K562 (cell line): Measurements from ENCODE around the gene ING2. TPM values are rescaled to one million over a fixed set of nuclear protein-coding genes. Genes with fewer than 3 reads are reported as not detected.

Experiments used
- ATAC-seq: fragments of 200-7000 bp; cut with Tn5 transposase; 3 replicates; pipeline ENCODE4 v1.9.1; 2020; ENCODE audit warnings: moderate library complexity
- BruUV-seq: library from RNA; stranded (reverse); fragments of 400-500 nt; replicated peaks from 2 replicates; lab custom pipeline; 2021; lab: Mats Ljungman, UMichigan
- CTCF ChIA-PET: fragments of 300-600 bp; formaldehyde crosslinking; extraction: SDS; loops from one replicate; lab custom pipeline; 2021; ENCODE audit warnings: low intra/inter-chr PET ratio; lab: Yijun Ruan, JAX
- POLR2A ChIA-PET: fragments of 300-600, 350-650 bp; sonication (Branson Sonifier 250); formaldehyde crosslinking; extraction: SDS; loops from one replicate; lab custom pipeline; 2021; ENCODE audit warnings: antibody characterized with exemption, inconsistent platforms; lab: Yijun Ruan, JAX
- DNase-seq, 4 experiments: peaks; one replicate each; pipeline versions ENCODE4 v3.0.0 to v3.0.0-alpha.2; 2011 to 2018; ENCODE audit warnings: low spot score in 3 of 4, mixed read lengths in 3 of 4; ENCODE audit errors: extremely low read depth in 1 of 4
- FAIRE-seq: peaks from 2 replicates; lab custom pipeline; 2011; peaks lifted over from hg19 to GRCh38; lab: Jason Lieb, UNC
- H2AFZ ChIP-seq: 2 replicates; pipeline ENCODE4 v1.6.0; 2011; ENCODE audit warnings: low read depth, low read length, control low read depth, inconsistent platforms
- H3K27ac ChIP-seq: fragments of 200-600 bp; 3 replicates; pipeline ENCODE4 v1.8.0; 2011; ENCODE audit warnings: low read depth, mild to moderate bottlenecking, control low read depth, inconsistent platforms, low read length, moderate library complexity, mixed read lengths; ENCODE audit errors: extremely low read depth
- H3K27me3 ChIP-seq, 2 experiments: fragments of 300-600 bp in 1 of 2; 2 replicates in 1 of 2; 3 replicates in 1 of 2; pipeline versions ENCODE4 v1.6.0 to v1.8.0; 2011; ENCODE audit warnings: inconsistent platforms in 2 of 2, low read length in 2 of 2, mild to moderate bottlenecking in 1 of 2, mixed read lengths in 1 of 2, moderate library complexity in 1 of 2; ENCODE audit not compliant: control insufficient read depth in 2 of 2, insufficient read depth in 2 of 2
- H3K36me3 ChIP-seq: fragments of 300-600 bp; 3 replicates; pipeline ENCODE4 v1.8.0; 2011; ENCODE audit warnings: mild to moderate bottlenecking, low read length, inconsistent platforms; ENCODE audit not compliant: control insufficient read depth, insufficient read depth
- H3K4me1 ChIP-seq, 2 experiments: fragments of 200-600 bp in 1 of 2; replicated peaks in 1 of 2; 2 replicates in 1 of 2; 3 replicates in 1 of 2; pipeline versions ENCODE4 v1.5.1 to v1.8.0; 2011; ENCODE audit warnings: inconsistent platforms in 2 of 2, low read length in 2 of 2, mild to moderate bottlenecking in 1 of 2, mixed read lengths in 1 of 2, moderate library complexity in 1 of 2; ENCODE audit not compliant: control insufficient read depth in 2 of 2, insufficient read depth in 2 of 2
- H3K4me2 ChIP-seq: 2 replicates; pipeline ENCODE4 v1.6.1; 2011; ENCODE audit warnings: low read length, control low read depth, inconsistent platforms, mixed read lengths; ENCODE audit not compliant: insufficient read depth
- H3K4me3 ChIP-seq: fragments of 200-600 bp; sonication (generic), shearing (Covaris generic); 2 replicates; pipeline ENCODE4 v1.5.1; 2016; ENCODE audit warnings: control low read depth, inconsistent platforms
- H3K79me2 ChIP-seq: fragments of 200-600 bp; 3 replicates; pipeline ENCODE4 v1.8.0; 2011; ENCODE audit warnings: low read length, inconsistent platforms; ENCODE audit not compliant: control insufficient read depth, insufficient read depth
- H3K9ac ChIP-seq, 2 experiments: 2 replicates each; pipeline versions ENCODE4 v1.6.0 to v1.6.1; 2011; ENCODE audit warnings: low read depth in 2 of 2, low read length in 2 of 2, control low read depth in 1 of 2, inconsistent platforms in 1 of 2, mild to moderate bottlenecking in 1 of 2, mixed read lengths in 1 of 2; ENCODE audit not compliant: insufficient read depth in 1 of 2
- H3K9me1 ChIP-seq: one replicate; pipeline ENCODE4 v1.6.0; 2011; ENCODE audit warnings: inconsistent platforms, mild to moderate bottlenecking, low read length, moderate library complexity; ENCODE audit not compliant: control insufficient read depth, insufficient read depth
- H3K9me3 ChIP-seq: replicated peaks from 2 replicates; pipeline ENCODE4 v1.5.1; 2011; ENCODE audit warnings: low read depth, low read length, inconsistent platforms; ENCODE audit not compliant: control insufficient read depth, insufficient read depth
- H4K20me1 ChIP-seq: replicated peaks from 2 replicates; pipeline ENCODE4 v1.6.1; 2011; ENCODE audit warnings: low read length, inconsistent platforms, mixed read lengths; ENCODE audit not compliant: control insufficient read depth, insufficient read depth
- MEIS2 ChIP-seq: fragments of 450-650 bp; IDR thresholded peaks from 2 replicates; pipeline ENCODE4 v1.6.1; 2014; ENCODE audit warnings: mild to moderate bottlenecking; ENCODE audit not compliant: partially characterized antibody
- PBX2 ChIP-seq, 2 experiments: IDR thresholded peaks in 1 of 2; conservative IDR thresholded peaks in 1 of 2; 2 replicates each; pipeline ENCODE4 v1.6.1; 2016; ENCODE audit warnings: low read depth in 2 of 2, mild to moderate bottlenecking in 1 of 2, missing compliant biosample characterization in 1 of 2, missing genetic modification characterization in 1 of 2, moderate library complexity in 1 of 2
- WGBS: fragments of 100-300 bp; shearing (Covaris generic); methylation state at CpG from one replicate; pipeline ENCODE4 v1.1.6; 2016; ENCODE audit warnings: low coverage, mixed read lengths; ENCODE audit not compliant: insufficient coverage; ENCODE audit errors: missing lambda C conversion rate; 5-methylcytosine and 5-hydroxymethylcytosine counted together
- in situ Hi-C: fragments of 300-500 bp; cut with MboI; formaldehyde crosslinking; loops from 4 replicates; pipeline ENCODE4 v1.15.0; 2018; ENCODE audit warnings: inconsistent platforms, mixed read lengths
- intact Hi-C: fragments of 100-400 bp; cut with micrococcal nuclease; formaldehyde crosslinking; loops from 2 replicates; pipeline ENCODE4 v1.14.2; 2022
- polyA plus RNA-seq, 8 experiments: library from polyadenylated mRNA; depleted of rRNA in 4 of 8; stranded (reverse) in 5 of 8; unstranded in 3 of 8; fragments of >200 nt; fragmentation: Nextera tagmentation in 2 of 8; fragmentation: Illumina TruSeq in 1 of 8; extraction: Ambion mirVana in 2 of 8; extraction: Trizol in 1 of 8; gene quantifications; 2 replicates each; pipeline versions ENCODE4 v1.2.1 to v1.2.3, GENCODE V29; 2011 to 2014; ENCODE audit warnings: inconsistent platforms in 1 of 8, missing spikeins in 1 of 8
- total RNA-seq, 7 experiments: library from RNA; depleted of rRNA in 6 of 7; stranded (reverse); fragments of >200 nt in 6 of 7; fragmentation: Illumina TruSeq in 2 of 7; extraction: Trizol in 2 of 7; gene quantifications; 2 replicates each; pipeline versions ENCODE4 v1.2.1 to v1.2.3, GENCODE V29; 2011 to 2021; ENCODE audit warnings: low replicate concordance in 1 of 7
- TF ChIP-seq, protein P1 (sequence below), 2 experiments: IDR thresholded peaks; 2 replicates each; pipeline ENCODE4 v1.6.1; 2011; ENCODE audit warnings: borderline replicate concordance in 1 of 2, control low read depth in 1 of 2, low read depth in 1 of 2, low read length in 1 of 2, mild to moderate bottlenecking in 1 of 2, mixed read lengths in 1 of 2, moderate library complexity in 1 of 2; ENCODE audit not compliant: insufficient read depth in 1 of 2, insufficient read length in 1 of 2, poor library complexity in 1 of 2, severe bottlenecking in 1 of 2; ENCODE audit errors: extremely low read depth in 1 of 2

The ING2 gene
- total and polyA plus RNA-seq, 9 of the 15 experiments (the other 6 are each of a cell fraction or from before 2014, with no cell fraction given) = 2.9 to 21.4 (median 12.4) TPM

DNA sequence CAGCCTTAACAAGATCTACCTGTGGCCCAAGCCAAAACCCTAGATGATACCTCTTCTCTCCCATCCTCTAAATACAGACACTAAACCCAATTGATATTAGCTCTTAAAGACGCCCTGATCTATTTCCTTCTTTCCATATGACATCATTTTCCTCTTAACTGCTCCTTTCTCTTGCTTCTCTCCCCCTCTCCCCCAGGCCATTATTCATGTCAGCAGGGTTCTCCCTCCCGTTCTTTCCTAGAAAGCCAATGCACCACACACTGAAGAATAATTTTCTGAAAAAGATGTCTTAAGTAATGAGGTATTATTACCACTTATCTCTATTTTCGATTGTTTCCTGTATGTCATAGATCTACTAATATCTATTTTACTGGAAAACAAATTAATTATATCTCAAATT, 9.7 kb upstream of the ING2 start:
- H4K20me1 ChIP-seq = no peaks in the 10 kb centered on the region
- ChIA-PET POLR2A (interaction anchor here (0.8 kb wide), 1 partner anchor 47 kb away, joined by 3 read pairs; no protein-coding TSS in a partner anchor), CTCF (no interaction called here)
- ATAC-seq (no peak), FAIRE-seq (no peak), DNase-seq (no peak)
- H3K27ac ChIP-seq = no peak overlapping the region
- H3K79me2 ChIP-seq = no peaks in the 10 kb centered on the region
- BruUV-seq = no TSS peak
- in situ Hi-C loops = no loop called here
- H3K4me1 ChIP-seq = no peaks in the 10 kb centered on the region; a peak in 1 of 5 replicates
- H3K27me3 ChIP-seq = no peaks in the 10 kb centered on the region
- no peak overlapping the region for H2AFZ ChIP-seq
- no peak overlapping the region for H3K4me3 ChIP-seq
- TF ChIP-seq, protein P1, sequence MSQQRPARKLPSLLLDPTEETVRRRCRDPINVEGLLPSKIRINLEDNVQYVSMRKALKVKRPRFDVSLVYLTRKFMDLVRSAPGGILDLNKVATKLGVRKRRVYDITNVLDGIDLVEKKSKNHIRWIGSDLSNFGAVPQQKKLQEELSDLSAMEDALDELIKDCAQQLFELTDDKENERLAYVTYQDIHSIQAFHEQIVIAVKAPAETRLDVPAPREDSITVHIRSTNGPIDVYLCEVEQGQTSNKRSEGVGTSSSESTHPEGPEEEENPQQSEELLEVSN (IDR thresholded peaks at IDR 0.05; ENCODE audit: borderline replicate concordance in 1 of 2, extremely low read depth in 1 of 2, insufficient read depth in 1 of 2, insufficient read length in 1 of 2, low read depth in 1 of 2, low read length in 1 of 2, poor library complexity in 1 of 2, severe bottlenecking in 1 of 2) = no peak
- TF ChIP-seq MEIS2 (peak; percentile 50), PBX2 (CRISPR knock-in tag; IDR thresholded peaks at IDR 0.05; ENCODE audit: low read depth) (no peak), PBX2 (tag; conservative IDR thresholded peaks at IDR 0.05; ENCODE audit: low read depth) (peak; percentile 76)
- no peak overlapping the region for H3K9ac ChIP-seq
- H3K9me1 ChIP-seq = no peaks in the 10 kb centered on the region
- no peaks in the 10 kb centered on the region for H3K9me3 ChIP-seq
- no peaks in the 10 kb centered on the region for H3K36me3 ChIP-seq
- intact Hi-C loops = no loop called here
- WGBS = 27% methylated on average over 3 of the region's 3 CpGs
- no peak overlapping the region for H3K4me2 ChIP-seq
